ELF-1 (cell line): ENCODE measurements around the gene EXOC4.
"Not testable (repeated sequence)": the region's sequence is repeated elsewhere in the genome, so short reads cannot be mapped to it uniquely, and the experiment has no call there.

Experiments
- DNase-seq: peaks from one replicate; pipeline ENCODE4 v3.0.0-alpha.2; 2016; ENCODE audit warnings: low read depth, low spot score

The EXOC4 gene

GRCh38 chr7:133275446-133276095 lies 22.7 kb downstream of the EXOC4 start:
- DNase-seq, result no peak

GRCh38 chr7:133278975-133279374 lies 26.1 kb downstream of the EXOC4 start:
- not testable (repeated sequence) for DNase-seq

- no peak for DNase-seq
These were observed 29.2 kb downstream of the EXOC4 start for GRCh38 chr7:133282094-133282493.

GRCh38 chr7:133284092-133284491 lies 31.2 kb downstream of the EXOC4 start:
- no peak for DNase-seq

- DNase-seq, result no peak
These were observed 36.1 kb downstream of the EXOC4 start for GRCh38 chr7:133288970-133289369.

- no peak for DNase-seq
These were observed 37.2 kb downstream of the EXOC4 start for GRCh38 chr7:133290041-133290440.

- DNase-seq, result no peak
These were observed 37.9 kb downstream of the EXOC4 start for GRCh38 chr7:133290676-133291333.

- DNase-seq, result no peak
These were observed 39.8 kb downstream of the EXOC4 start for GRCh38 chr7:133292631-133293030.

- DNase-seq, result no peak
These were observed 40.7 kb downstream of the EXOC4 start for GRCh38 chr7:133293384-133294160.

- no peak for DNase-seq
These were observed 41.4 kb downstream of the EXOC4 start for GRCh38 chr7:133294234-133294633.

GRCh38 chr7:133295484-133295883 lies 42.6 kb downstream of the EXOC4 start:
- no peak for DNase-seq

GRCh38 chr7:133297093-133297492 lies 44.2 kb downstream of the EXOC4 start:
- no peak for DNase-seq

GRCh38 chr7:133298080-133298479 lies 45.2 kb downstream of the EXOC4 start:
- DNase-seq, result no peak

GRCh38 chr7:133299676-133300075 lies 46.8 kb downstream of the EXOC4 start:
- DNase-seq, result no peak

GRCh38 chr7:133300088-133300487 lies 47.2 kb downstream of the EXOC4 start:
- no peak for DNase-seq

GRCh38 chr7:133300811-133301210 lies 47.9 kb downstream of the EXOC4 start:
- DNase-seq, result no peak

GRCh38 chr7:133301444-133301843 lies 48.6 kb downstream of the EXOC4 start:
- DNase-seq, result no peak

GRCh38 chr7:133303372-133303771 lies 50.5 kb downstream of the EXOC4 start:
- no peak for DNase-seq

GRCh38 chr7:133303931-133304330 lies 51.1 kb downstream of the EXOC4 start:
- no peak for DNase-seq

GRCh38 chr7:133309333-133309732 lies 56.5 kb downstream of the EXOC4 start:
- DNase-seq, result no peak

GRCh38 chr7:133310232-133310862 lies 57.5 kb downstream of the EXOC4 start:
- no peak for DNase-seq

GRCh38 chr7:133313575-133313974 lies 60.7 kb downstream of the EXOC4 start:
- DNase-seq, result no peak
